HEK293 (cell line): ENCODE results near the gene ELAVL1.
A peak's percentile ranks its signal among the peaks of the same experiment; 100 is the strongest.

Experiments used
- KLF1 ChIP-seq: fragments of 450-650 bp; formaldehyde crosslinking; IDR thresholded peaks from 2 replicates; pipeline ENCODE4 v1.5.1; 2016; ENCODE audit warnings: missing biosample characterization, missing genetic modification characterization
- SP2 ChIP-seq: fragments of 450-650 bp; formaldehyde crosslinking; IDR thresholded peaks from 2 replicates; pipeline ENCODE4 v1.5.1; 2016; ENCODE audit warnings: missing biosample characterization, missing genetic modification characterization
- ZFHX2 ChIP-seq: fragments of 450-650 bp; formaldehyde crosslinking; conservative IDR thresholded peaks from 2 replicates; pipeline ENCODE4 v1.5.1; 2016; ENCODE audit warnings: missing biosample characterization, missing genetic modification characterization
- ZNF174 ChIP-seq: fragments of 450-650 bp; formaldehyde crosslinking; IDR thresholded peaks from 2 replicates; pipeline ENCODE4 v1.5.0; 2017; ENCODE audit warnings: missing biosample characterization, mild to moderate bottlenecking, missing genetic modification characterization
- ZNF211 ChIP-seq: fragments of 450-650 bp; formaldehyde crosslinking; IDR thresholded peaks from 2 replicates; pipeline ENCODE4 v1.5.1; 2016; ENCODE audit warnings: low read depth, missing biosample characterization, missing genetic modification characterization
- ZNF248 ChIP-seq: fragments of 450-650 bp; formaldehyde crosslinking; IDR thresholded peaks from 2 replicates; pipeline ENCODE4 v1.5.1; 2017; ENCODE audit warnings: missing biosample characterization, missing genetic modification characterization
- ZNF311 ChIP-seq: fragments of 450-650 bp; formaldehyde crosslinking; IDR thresholded peaks from 2 replicates; pipeline ENCODE4 v1.5.1; 2017; ENCODE audit warnings: missing biosample characterization, missing genetic modification characterization, borderline replicate concordance
- ZNF354C ChIP-seq: fragments of 450-650 bp; formaldehyde crosslinking; IDR thresholded peaks from 2 replicates; pipeline ENCODE4 v1.5.1; 2016; ENCODE audit warnings: missing biosample characterization, missing genetic modification characterization, low read depth, borderline replicate concordance
- ZNF501 ChIP-seq: fragments of 450-650 bp; formaldehyde crosslinking; IDR thresholded peaks from 2 replicates; pipeline ENCODE4 v1.5.1; 2016; ENCODE audit warnings: missing biosample characterization, missing genetic modification characterization
- ZNF529 ChIP-seq: fragments of 450-650 bp; formaldehyde crosslinking; IDR thresholded peaks from 2 replicates; pipeline ENCODE4 v1.5.1; 2017; ENCODE audit warnings: missing genetic modification characterization, missing biosample characterization; ENCODE audit not compliant: insufficient replicate concordance
- ZNF558 ChIP-seq: fragments of 450-650 bp; formaldehyde crosslinking; IDR thresholded peaks from 2 replicates; pipeline ENCODE4 v1.5.1; 2016; ENCODE audit warnings: missing biosample characterization, missing genetic modification characterization
- ZNF610 ChIP-seq: fragments of 450-650 bp; formaldehyde crosslinking; IDR thresholded peaks from 2 replicates; pipeline ENCODE4 v1.5.1; 2016; ENCODE audit warnings: missing biosample characterization, missing genetic modification characterization, borderline replicate concordance
- ZSCAN16 ChIP-seq: fragments of 450-650 bp; formaldehyde crosslinking; IDR thresholded peaks from 2 replicates; pipeline ENCODE4 v1.5.1; 2016; ENCODE audit warnings: missing biosample characterization, missing genetic modification characterization
- TF ChIP-seq, protein P1 (sequence below): fragments of 450-650 bp; formaldehyde crosslinking; IDR thresholded peaks from 2 replicates; pipeline ENCODE4 v1.5.1; 2016; ENCODE audit warnings: missing biosample characterization, missing genetic modification characterization

DNA sequence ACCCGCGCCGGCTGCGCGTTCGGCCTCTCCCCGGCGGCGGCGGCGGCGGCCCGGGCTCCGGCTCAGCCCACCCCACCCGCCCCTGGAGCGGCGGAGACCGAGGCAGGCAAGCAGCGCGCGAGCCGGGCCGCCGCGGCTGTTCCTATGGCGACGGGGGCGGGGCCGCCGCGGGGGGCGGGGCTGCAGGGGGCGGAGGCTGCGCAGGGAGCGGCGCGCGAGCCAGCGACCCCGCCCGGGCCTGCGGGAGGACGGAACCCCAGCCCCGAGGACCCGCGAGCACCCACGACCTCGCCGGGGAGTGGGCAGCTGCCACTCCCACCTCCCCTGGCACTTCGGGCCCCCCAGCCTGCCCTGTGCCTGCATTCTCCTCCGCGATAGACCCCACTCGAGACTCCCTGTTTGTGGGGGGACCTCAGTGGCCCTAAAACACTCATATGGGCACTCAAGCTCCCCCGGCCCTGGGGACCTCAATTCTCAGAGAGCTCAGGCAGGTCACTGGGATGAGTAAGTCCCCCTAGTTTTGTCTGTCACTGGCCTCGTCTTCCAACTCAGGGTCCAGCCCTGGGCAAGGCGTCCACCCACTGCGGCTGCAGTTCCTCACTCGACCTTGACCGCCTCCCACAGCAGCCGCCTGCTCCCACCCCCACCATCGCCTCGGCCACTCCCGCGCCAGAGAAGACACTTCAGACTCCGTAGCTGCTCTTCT is 79.3 kb downstream of the ELAVL1 start, which contains the start of gene CTXN1:
- TF ChIP-seq ZNF248 (tag by site-specific recombination) = no peak
- TF ChIP-seq, protein P1, sequence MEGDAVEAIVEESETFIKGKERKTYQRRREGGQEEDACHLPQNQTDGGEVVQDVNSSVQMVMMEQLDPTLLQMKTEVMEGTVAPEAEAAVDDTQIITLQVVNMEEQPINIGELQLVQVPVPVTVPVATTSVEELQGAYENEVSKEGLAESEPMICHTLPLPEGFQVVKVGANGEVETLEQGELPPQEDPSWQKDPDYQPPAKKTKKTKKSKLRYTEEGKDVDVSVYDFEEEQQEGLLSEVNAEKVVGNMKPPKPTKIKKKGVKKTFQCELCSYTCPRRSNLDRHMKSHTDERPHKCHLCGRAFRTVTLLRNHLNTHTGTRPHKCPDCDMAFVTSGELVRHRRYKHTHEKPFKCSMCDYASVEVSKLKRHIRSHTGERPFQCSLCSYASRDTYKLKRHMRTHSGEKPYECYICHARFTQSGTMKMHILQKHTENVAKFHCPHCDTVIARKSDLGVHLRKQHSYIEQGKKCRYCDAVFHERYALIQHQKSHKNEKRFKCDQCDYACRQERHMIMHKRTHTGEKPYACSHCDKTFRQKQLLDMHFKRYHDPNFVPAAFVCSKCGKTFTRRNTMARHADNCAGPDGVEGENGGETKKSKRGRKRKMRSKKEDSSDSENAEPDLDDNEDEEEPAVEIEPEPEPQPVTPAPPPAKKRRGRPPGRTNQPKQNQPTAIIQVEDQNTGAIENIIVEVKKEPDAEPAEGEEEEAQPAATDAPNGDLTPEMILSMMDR (tag by site-specific recombination) = no peak
- no peak for TF ChIP-seq ZNF211 (tag by site-specific recombination)
- no peak for TF ChIP-seq ZNF311 (tag by site-specific recombination)
- peak; percentile 27; the same call in 1 of the 2 replicates for TF ChIP-seq KLF1 (tag by site-specific recombination)
- no peak for TF ChIP-seq ZNF610
- TF ChIP-seq ZSCAN16 (tag by site-specific recombination) = no peak
- no peak for TF ChIP-seq ZNF174 (tag by site-specific recombination)
- no peak for TF ChIP-seq ZNF354C (tag by site-specific recombination)
- TF ChIP-seq ZNF558 (tag by site-specific recombination) = no peak
- no peak for TF ChIP-seq ZNF529 (tag by site-specific recombination)
- TF ChIP-seq ZNF501 = no peak
- peak; percentile 19; the same call in 1 of the 2 replicates for TF ChIP-seq SP2
- peak; percentile 85 for TF ChIP-seq ZFHX2 (tag by site-specific recombination)
